ENCODE results near the gene RAB20.

DNA sequence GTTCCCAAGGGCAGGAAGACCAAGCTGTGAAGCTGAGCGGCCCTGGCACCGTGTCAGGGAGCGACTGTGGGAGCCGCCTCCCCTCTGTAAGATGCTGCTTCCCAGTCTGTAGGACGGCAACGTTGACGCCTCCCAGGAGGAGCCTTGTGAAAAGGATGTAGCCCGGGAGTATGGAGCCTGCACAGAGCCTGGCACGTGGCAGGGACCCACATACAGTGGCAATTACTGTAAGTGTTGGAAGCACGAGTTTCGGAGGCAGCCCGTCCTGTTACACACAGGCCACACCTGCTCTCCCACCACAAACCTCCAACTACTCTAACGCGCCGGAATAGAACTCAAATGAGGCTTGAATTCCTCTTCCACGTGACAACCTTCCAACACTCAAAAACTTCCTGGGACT, 6.6 kb downstream of the RAB20 start:
- TF ChIP-seq, protein P1, sequence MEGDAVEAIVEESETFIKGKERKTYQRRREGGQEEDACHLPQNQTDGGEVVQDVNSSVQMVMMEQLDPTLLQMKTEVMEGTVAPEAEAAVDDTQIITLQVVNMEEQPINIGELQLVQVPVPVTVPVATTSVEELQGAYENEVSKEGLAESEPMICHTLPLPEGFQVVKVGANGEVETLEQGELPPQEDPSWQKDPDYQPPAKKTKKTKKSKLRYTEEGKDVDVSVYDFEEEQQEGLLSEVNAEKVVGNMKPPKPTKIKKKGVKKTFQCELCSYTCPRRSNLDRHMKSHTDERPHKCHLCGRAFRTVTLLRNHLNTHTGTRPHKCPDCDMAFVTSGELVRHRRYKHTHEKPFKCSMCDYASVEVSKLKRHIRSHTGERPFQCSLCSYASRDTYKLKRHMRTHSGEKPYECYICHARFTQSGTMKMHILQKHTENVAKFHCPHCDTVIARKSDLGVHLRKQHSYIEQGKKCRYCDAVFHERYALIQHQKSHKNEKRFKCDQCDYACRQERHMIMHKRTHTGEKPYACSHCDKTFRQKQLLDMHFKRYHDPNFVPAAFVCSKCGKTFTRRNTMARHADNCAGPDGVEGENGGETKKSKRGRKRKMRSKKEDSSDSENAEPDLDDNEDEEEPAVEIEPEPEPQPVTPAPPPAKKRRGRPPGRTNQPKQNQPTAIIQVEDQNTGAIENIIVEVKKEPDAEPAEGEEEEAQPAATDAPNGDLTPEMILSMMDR (IDR thresholded peaks at IDR 0.05): no peak
- TF ChIP-seq EZH2 (IDR thresholded peaks at IDR 0.05; ENCODE audit: borderline replicate concordance, insufficient read depth, low read depth, low read length, poor library complexity, severe bottlenecking): no peak
